IPS DF 4.7 (cell line): ENCODE results near the gene LHB.

Experiments used
- DNase-seq: peaks from one replicate; pipeline ENCODE4 v3.0.0-alpha.2; 2013; ENCODE audit warnings: low spot score; ENCODE audit errors: extremely low read depth

The LHB gene

DNA sequence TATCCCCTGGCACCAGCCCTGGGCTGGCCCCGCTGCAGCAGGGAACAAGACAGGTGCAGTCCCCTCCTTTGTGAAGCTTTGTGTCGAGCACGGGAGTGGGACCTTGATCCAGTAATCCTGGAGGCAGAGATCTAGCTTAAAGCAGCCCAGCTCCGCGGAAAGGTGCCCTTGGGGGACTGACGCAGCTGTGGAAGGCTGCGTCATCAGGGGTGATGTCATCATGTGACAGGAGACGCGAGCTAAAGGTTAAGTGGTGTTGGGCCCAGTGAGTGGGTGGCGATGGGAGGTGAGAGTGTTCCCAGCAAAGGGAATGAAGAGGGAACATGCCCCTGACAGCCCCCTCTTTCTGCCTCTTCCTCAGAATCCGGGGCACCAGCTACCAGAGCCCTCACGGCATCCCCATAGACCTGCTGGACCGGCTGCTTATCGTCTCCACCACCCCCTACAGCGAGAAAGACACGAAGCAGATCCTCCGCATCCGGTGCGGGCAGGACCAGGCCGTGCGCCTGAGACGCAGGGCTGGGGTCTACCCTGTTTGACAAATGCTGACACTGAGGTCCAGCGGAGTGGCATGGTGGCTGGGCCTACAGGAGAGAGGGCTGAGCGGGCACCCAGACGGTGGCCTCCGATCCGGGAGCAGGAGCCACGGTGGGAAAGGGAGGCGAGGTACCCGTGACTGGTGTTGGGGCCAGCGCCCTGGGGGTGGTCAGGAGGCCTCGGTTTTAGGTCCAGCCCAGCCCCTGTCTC, 2.6 kb downstream of the LHB start:
- no peak for DNase-seq

DNA sequence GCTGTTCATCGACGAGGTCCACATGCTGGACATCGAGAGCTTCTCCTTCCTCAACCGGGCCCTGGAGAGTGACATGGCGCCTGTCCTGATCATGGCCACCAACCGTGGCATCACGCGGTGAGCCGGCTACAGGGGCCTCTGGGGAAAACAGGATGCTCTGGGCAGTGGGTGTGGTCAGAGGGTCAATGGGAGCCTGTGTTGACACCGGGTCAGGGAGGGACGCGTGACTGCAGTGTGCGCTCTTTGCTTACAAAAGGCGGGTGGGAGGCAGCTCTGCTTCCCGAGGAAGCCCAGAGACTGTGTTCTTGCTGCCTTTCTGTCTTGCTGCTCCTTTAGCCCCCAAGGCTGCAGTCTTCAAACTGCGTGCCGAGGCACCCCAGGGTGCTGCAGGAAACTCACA, 5.7 kb downstream of the LHB start:
- no peak for DNase-seq

DNA sequence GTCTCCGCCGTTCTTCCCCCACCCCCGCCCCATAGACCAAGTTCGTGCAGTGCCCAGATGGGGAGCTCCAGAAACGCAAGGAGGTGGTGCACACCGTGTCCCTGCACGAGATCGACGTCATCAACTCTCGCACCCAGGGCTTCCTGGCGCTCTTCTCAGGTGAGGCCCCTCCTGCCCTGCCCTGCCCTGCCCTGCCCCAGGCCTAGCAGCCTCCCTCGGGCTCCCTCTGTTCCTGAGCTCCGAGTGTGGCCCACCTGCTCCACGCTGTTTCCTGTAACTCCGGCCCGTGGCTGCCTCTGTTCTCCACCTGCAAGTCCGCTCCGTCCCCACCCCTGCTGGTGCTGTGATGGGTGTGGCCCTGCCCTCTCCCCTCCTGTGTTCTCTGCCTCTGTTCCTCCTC, 6.4 kb downstream of the LHB start:
- no peak for DNase-seq

DNA sequence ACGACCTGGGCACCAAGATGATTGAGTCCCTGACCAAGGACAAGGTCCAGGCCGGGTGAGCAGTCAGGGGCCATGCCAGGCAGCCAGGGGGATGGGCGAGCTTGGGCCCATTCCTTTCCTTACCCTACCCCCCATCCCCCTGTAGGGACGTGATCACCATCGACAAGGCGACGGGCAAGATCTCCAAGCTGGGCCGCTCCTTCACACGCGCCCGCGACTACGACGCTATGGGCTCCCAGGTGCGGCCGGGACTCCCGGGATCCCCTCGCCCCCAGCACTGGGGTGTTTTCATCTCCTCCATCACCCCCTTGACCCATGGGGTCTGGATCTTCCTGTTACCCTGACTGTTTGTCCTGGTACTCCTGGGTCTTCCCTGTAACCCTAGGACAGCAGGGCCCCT, 7.1 kb downstream of the LHB start:
- DNase-seq = no peak

DNA sequence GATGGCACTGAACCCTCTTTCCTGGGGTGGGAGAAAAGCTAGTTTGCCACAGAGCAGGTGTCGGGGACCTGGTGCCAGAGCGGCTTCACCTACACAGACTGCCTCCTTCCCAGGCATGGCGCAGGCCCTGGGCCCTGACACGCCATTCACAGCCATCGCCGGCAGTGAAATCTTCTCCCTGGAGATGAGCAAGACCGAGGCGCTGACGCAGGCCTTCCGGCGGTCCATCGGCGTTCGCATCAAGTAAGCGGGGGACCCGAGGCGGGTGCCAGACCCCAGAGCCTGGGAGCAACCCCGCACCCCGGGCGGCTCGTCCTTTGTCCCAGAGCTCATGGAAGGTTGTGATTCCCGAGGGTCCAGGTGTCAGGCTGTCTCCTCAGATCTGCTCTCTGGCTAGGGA, 10.0 kb downstream of the LHB start:
- DNase-seq = no peak

DNA sequence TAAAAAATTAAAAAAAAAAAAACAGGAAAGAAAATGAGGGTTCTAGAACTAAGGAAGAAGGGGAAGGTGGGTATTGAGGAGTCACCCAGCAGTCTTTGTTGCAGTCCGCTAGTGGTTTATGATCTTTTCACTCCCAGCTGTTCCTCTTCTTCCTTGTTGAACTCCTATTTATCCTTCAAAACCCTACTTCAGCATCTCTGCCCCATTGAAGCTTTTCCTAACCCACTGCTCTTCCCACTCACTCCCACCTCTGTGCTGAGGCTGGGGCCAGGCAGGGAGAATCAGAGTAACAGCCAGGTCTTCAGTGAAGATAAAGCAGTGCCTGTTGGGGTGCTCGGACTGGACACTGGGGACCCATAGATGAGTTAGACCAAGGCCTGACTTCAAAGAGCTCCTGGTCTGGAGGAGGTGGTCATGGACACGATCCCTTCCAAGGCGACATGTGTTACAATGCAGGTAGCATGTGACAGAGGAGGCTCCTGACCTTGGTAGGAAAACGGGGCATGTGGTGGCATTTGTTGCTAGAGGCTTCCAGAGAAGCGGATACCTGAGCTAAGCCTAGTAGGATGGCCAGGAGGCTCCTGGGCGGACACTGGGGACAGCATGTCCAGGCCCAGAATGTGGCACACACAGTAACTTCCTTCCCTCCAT, 11.8 kb downstream of the LHB start:
- no peak for DNase-seq

DNA sequence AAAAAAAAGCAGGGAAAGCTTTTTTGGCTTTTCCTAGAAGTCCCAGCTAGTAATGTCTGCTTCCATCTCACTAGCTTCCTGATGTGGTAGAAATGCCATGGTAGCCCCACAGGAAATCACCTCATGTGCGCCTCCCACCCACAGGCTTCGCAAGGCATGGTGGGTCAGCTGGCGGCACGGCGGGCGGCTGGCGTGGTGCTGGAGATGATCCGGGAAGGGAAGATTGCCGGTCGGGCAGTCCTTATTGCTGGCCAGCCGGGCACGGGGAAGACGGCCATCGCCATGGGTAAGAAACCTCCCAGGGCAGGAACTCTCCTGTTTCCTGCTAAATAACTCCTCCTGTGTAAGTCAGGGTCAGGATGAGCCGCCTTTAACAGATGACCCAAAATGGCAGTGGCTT, 12.8 kb downstream of the LHB start:
- no peak for DNase-seq

DNA sequence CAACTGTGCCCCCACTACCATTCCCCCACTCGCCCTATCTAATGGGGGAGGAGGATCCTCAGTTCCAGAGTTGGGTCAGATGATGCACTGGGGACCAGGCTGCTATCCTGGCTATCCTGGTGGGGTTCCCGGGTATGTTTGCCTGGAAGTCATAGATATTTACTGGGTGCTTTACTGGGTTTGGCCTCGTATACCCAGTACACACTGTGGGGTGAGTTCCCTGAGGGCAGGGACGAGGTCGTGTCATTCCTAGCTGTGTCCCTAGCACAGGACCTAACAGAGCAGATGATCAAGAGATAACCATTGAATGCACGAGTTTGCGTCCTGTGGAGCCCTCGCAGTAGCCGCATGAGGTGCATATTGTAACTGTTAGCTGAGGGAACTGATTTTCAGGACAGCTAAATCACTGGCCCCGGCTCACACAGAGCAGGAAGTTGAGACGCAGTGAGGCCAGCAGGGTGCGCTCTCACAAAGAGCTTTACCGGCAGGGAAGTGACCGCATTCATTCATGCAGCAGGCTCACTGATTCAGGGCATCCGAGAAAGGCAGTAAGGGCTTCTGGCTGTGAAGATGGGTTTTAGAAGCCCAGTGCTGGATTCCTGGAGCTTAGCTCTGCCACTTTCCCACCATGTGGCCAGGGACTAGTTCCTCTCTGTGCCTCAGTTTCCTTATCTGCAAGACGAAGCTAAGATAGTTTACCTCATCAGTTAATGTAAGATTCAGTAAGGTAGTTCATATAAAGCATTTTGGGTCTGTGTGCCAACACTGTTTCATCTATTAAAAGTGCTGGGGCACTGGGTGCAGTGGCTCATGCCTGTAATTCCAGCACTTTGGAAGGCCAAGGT, 17.2 kb downstream of the LHB start:
- no peak for DNase-seq

DNA sequence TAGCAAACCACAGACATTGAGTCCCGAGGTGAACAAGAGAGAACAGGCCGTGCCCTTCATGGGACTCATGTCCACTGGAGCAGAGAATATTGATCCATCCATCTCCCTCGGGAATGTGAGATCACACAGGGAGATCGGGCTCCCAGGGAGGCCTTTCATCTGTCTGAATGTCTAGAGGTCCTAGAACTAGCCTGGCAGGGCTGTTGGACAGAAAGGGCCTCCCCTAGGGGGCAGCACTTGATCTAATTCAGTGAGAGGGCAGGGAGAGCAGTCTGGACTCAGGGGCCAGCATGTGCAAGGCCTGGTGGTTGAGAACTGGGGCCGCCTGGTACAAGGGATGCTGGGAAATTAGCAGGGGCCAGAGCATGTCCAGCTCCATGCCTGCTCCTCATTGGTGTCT, 18.9 kb downstream of the LHB start:
- no peak for DNase-seq

DNA sequence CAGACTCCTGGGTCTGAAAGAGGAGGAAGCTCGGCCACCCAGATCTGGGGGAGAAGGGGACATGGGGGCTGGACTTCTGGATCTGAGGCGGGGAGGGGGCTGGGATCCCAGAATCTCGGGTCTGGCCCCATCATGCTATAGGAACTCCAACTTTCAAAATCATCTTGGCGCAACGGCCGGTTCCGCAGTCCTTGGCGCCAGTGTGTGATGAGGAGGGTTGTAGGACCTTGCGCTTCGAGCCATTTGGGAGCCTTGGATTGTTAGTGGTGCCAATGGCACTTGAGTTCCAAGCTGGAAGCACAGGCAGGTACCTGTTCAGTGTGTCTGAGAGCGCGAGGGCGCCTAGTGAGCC, 22.9 kb downstream of the LHB start:
- no peak for DNase-seq

DNA sequence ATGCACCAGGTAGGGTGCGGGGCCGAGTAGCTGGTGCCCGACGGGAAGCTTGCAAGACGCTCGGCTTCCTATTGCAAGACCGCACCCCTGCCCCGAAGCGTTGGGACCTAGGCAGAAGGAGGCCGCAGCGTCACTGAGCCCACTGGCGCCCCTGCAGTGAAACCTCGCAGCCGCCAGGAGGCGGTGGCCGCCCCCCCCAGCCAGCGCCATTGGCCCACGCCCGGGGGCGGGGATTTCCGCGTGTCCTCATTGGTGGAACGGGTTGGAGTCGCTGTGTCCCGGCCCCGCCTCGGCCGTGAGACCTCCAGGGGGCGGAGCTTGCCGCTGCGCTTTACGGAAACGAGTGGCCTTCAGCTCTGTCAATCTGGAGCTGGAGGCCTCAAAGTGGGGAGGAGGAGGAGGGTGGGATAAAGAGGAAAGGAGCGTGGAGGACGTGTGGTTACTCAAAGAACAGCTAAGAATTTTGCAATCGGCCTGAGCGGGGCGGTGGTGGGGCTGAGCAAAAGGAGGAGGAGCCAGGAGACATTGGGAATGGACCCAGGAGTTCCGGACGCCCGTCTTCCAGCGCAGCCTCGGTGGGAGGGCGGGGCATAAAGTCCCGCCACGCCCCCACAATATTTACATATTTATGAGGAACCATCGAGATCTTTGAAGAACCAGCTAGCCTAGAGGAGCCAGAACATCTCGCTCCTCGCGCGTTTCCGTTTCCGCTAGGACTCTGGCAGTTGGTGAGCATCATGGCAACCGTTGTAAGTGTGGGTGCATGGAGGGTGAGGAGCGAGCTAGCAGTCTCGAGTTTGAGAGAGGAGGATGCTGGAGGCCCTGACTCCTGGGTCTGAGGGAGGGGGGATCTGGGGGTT, 23.5 kb downstream of the LHB start, which contains the start of the genes GYS1 and RUVBL2:
Gene GYS1, minus strand, starts transcription at position 135 of the 860 bp plus-strand sequence. CDS start 197 bp downstream, outside the sequence.
Gene RUVBL2, plus strand, starts transcription at position 713 of the 860 bp plus-strand sequence. Its CDS starts 25 bp downstream, at position 738.
- peak; percentile 98 for DNase-seq

DNA sequence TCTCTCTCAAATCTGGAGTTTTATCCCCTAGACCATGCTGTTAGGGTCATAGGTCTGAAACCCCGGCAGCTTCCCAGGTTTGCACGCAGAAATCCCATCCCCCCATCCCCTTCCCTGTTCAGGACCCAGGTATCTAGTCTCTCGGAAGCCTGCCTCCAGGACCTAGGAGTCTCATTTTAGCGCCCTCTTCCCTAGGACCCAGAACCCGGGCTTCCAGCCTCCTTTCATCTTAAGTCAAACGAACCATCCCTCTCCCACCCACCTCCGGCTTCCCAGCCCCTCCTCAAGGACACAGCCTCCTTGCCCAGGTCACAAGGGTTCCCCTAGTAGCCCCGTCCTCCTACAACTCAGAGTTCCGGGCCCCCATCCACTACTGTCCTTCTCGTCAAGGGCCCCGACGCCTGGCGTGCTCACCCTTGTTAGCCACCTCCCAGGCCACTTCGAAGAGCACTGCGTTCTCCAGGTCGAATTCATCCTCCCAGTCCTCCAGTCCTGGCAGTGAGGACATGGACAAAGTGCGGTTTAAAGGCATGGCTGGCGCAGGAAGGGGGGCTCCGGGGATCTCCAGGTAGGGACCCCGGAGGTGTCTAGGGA, 24.2 kb downstream of the LHB start:
- DNase-seq = no peak

DNA sequence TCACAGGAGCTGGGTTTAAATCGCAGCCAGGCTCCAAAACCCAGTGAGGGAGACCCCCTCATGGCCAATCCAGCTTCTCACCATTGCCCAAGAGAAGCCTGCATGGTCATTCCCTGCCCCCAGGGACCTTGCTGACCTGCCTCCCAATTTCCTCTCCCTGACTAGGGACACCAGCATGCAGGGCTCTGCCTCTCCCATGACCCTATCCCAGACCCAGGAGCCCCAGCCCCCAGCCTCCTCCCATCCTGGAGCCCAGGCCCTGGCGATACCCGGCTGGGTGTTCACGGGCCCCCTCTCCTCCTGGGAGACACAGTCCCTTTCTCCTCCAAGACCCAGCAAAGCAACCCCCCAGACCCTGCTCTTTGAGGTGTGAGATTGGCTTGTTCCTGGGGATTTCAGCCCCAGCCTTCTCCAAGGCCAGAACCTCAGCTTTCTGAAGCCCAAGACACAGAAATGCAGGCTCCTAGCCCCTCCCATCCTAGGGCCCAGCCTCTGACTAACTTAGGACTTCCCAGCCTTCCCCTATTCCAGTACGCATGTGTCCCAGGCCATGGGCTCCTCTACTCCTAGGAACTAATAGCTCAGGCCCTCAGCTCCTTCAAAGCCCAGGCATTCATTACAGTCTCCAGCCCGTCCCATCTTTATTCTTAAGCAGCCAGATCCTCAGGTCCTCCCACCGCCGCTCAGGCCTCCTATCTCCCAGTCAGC, 24.9 kb downstream of the LHB start:
- DNase-seq = no peak

DNA sequence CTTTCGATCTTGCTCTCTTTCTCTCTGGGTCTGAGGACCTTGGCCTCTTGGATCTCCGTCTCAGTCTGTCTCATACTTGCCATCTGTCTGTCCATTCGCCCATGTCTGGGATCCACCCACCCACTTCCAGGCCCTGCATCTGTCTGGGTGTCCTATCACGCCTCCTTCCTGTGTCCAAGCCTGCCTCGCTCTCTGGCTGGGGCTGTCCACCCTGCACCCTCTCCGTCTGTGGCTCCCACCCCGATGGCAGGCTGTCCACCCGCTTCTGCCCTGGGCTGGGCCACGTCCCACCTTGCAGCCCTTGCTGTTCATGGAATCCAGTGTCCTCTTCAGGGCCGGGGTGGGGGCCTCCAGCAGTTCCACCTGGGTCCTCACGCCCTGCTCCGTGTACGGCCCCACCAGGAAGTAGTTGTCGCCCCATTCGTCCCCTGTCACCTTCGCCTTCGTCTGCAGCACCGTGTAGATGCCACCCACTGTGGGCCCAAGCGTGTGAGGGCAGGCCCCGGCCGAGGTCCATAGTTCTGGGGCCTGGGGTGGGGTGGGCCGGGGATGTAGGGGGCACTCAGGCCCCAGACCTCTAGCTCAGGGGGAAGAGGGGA, 25.8 kb downstream of the LHB start:
- DNase-seq = no peak

DNA sequence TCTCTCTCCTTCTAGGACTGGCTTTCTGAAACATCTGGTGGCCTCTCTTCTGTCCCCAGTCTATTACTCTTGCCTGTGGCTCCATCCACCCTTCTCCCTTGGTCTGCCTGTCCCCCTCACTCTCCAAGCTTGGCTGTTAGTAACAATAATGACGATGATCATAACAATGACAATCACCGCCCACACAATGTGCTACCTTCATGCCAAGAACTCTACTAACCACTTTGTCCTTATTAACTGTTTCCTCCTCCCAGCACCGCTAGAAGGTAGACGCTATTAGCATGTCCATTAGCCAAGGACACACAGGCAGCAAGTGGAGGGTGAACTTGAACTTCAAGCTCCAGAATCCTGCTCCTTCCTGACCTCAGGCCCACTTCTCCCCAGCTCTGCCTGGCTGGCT, 26.5 kb downstream of the LHB start:
- no peak for DNase-seq

DNA sequence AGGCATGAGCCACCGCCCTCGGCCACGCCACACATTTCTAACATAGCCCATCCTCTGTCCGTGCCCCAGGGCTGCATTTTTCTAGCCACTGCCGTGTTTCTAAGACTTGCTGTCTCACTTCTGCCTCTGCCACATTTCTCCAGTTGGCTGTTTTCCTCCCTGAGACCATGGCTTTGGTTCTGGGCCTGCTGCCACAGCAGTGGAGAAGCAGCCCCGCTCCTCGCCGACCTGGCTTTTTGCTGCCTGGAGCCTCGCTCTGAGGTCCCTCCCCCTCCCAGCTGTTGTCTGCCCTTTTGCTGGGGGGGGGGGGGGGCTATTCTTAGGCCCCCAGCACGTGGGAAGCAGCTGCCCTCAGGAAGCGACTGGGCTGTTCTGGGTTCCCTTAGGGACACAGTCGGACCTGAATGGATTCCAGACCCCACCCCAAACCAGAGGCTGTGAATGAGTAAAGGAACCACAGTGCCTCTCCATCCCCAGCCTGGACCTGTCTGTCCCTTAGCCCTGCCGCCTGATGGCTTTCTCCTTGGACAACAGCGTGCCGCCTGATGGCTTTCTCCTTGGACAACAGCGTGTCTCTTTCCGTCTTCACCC, 27.1 kb downstream of the LHB start:
- DNase-seq = no peak

DNA sequence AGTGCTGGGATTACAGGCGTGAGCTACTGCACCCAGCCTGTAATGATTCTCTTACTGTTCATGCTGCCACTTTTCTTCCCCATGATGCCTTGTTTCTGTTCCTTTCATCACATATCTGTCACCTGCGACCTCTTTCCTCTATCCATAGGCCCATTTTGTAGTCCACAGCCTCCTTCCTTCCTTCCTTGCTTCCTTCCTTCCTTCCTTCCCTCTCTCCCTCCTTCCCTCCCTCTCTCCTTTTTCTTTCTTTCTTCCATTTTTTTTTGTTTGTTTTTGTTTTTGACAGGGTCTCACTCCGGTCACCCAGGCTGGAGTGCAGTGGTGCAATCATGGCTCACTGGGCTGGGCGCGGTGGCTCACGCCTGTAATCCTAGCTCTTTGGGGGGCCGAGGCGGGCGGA, 28.0 kb downstream of the LHB start:
- DNase-seq = no peak

DNA sequence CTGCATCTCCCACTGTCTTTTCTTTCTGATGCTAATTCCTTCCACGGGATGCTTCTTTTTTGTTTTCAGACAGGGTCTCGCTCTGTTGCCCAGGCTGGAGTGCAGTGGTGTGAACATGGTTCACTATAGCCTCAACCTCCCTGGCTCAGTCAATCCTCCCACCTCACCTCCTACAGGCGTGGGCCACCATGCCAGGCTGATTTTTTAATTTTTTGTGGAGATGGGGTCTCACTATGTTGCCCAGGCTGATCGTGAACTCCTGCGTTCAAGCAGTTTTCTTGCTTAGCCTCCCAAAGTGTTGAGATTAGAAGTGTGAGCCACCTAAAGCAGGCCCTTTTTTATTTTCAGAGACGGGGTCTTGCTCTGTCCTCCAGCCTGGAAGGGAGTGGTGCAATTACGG, 28.6 kb downstream of the LHB start:
- no peak for DNase-seq

DNA sequence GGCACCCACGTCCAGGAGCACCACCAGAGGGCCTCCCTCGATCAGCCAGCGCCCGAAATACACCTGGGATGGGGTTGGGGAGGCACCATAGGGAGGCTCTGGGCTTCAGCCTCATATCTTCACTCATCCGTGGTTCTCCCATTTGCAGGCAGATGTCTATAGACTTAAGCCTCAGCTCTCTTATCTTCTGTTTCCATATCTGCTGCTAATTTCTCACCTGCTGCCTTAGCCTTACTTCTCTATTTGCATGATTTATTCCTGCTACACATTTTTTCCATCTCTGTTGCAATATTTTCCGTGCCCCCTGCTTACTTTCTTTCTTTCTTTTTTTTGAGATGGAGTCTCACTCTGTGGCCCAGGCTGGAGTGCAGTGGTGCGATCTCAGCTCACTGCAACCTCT, 29.6 kb downstream of the LHB start:
- no peak for DNase-seq
